SK-N-SH (cell line): Measurements from ENCODE around the gene RHOA. TPM values are rescaled to one million over a fixed set of nuclear protein-coding genes. Genes with fewer than 3 reads are reported as not detected.

Experiments
- CTCF ChIA-PET: fragments of 300-600, 350-600 bp; formaldehyde crosslinking; extraction: SDS; loops from one replicate; lab custom pipeline; 2021; lab: Yijun Ruan, JAX
- POLR2A ChIA-PET: fragments of 350-600 bp; sonication (Branson Sonifier 250); formaldehyde crosslinking; extraction: SDS; loops from one replicate; lab custom pipeline; 2020; ENCODE audit warnings: antibody characterized with exemption, inconsistent platforms; lab: Yijun Ruan, JAX
- DNase-seq: peaks from one replicate; pipeline ENCODE4 v3.0.0; 2012
- H2AFZ ChIP-seq: fragments of 200-600 bp; sonication (generic); 2 replicates; pipeline ENCODE4 v1.8.1; 2016; ENCODE audit warnings: antibody characterized with exemption, mild to moderate bottlenecking, low read depth
- H3F3A ChIP-seq: fragments of 200-600 bp; sonication (generic); replicated peaks from 2 replicates; pipeline ENCODE3; 2016; ENCODE audit warnings: antibody characterized with exemption, mild to moderate bottlenecking; ENCODE audit not compliant: insufficient read depth
- H3K27ac ChIP-seq, 2 experiments: fragments of 200-500 bp in 1 of 2; fragments of 200-600 bp in 1 of 2; sonication (Bioruptor generic) in 1 of 2; sonication (generic), shearing (Covaris generic) in 1 of 2; 2 replicates each; pipeline versions ENCODE4 v1.5.1 to v1.6.1; 2014 to 2016; ENCODE audit warnings: low read depth in 2 of 2, inconsistent platforms in 1 of 2, low read length in 1 of 2, mild to moderate bottlenecking in 1 of 2, mixed read lengths in 1 of 2
- H3K27me3 ChIP-seq: fragments of 200-600 bp; sonication (generic), shearing (Covaris generic); 2 replicates; pipeline ENCODE4 v1.6.1; 2016; ENCODE audit warnings: mixed run types; ENCODE audit not compliant: insufficient read depth
- H3K36me3 ChIP-seq, 2 experiments: fragments of 200-500 bp in 1 of 2; fragments of 200-600 bp in 1 of 2; sonication (Bioruptor generic) in 1 of 2; sonication (generic) in 1 of 2; replicated peaks in 1 of 2; 2 replicates each; pipeline versions ENCODE3 to v1.5.1; 2014 to 2016; ENCODE audit warnings: low read length in 1 of 2, mild to moderate bottlenecking in 1 of 2; ENCODE audit not compliant: insufficient read depth in 2 of 2, control insufficient read depth in 1 of 2
- H3K4me1 ChIP-seq, 2 experiments: fragments of 200-500 bp in 1 of 2; fragments of 200-600 bp in 1 of 2; sonication (Bioruptor generic) in 1 of 2; sonication (generic), shearing (Covaris generic) in 1 of 2; 2 replicates each; pipeline versions ENCODE4 v1.5.1 to v1.6.1; 2014 to 2016; ENCODE audit warnings: low read depth in 1 of 2, low read length in 1 of 2, mixed run types in 1 of 2; ENCODE audit not compliant: insufficient read depth in 2 of 2, control insufficient read depth in 1 of 2
- H3K4me2 ChIP-seq: fragments of 200-600 bp; sonication (generic), shearing (Covaris generic); 2 replicates; pipeline ENCODE4 v1.6.1; 2017; ENCODE audit warnings: mixed run types
- H3K4me3 ChIP-seq, 2 experiments: fragments of 200-500 bp in 1 of 2; fragments of 200-600 bp in 1 of 2; sonication (Bioruptor generic) in 1 of 2; sonication (generic), shearing (Covaris generic) in 1 of 2; 2 replicates each; pipeline versions ENCODE4 v1.5.1 to v1.8.1; 2014 to 2016; ENCODE audit warnings: low read depth in 2 of 2, inconsistent platforms in 1 of 2, low read length in 1 of 2, mild to moderate bottlenecking in 1 of 2, mixed read lengths in 1 of 2, moderate library complexity in 1 of 2
- H3K79me2 ChIP-seq: fragments of 200-600 bp; sonication (generic); 2 replicates; pipeline ENCODE4 v1.8.1; 2017; ENCODE audit warnings: mild to moderate bottlenecking; ENCODE audit not compliant: insufficient read depth
- H3K9ac ChIP-seq: fragments of 200-600 bp; sonication (generic); 2 replicates; pipeline ENCODE4 v1.6.1; 2017; ENCODE audit warnings: mixed run types
- H3K9me2 ChIP-seq: fragments of 200-600 bp; sonication (generic); 2 replicates; pipeline ENCODE4 v1.6.1; 2017; ENCODE audit warnings: mixed run types
- H3K9me3 ChIP-seq: fragments of 200-600 bp; sonication (generic); 2 replicates; pipeline ENCODE4 v1.6.1; 2017; ENCODE audit warnings: mixed run types, mild to moderate bottlenecking, moderate library complexity
- H4K20me1 ChIP-seq: fragments of 200-600 bp; sonication (generic); 2 replicates; pipeline ENCODE4 v1.6.1; 2017; ENCODE audit warnings: mild to moderate bottlenecking, mixed run types; ENCODE audit not compliant: insufficient read depth
- CTCF ChIP-seq: fragments of 200-600 bp; sonication (generic); IDR thresholded peaks from 2 replicates; pipeline ENCODE4 v1.6.1; 2017; ENCODE audit warnings: antibody characterized with exemption, mild to moderate bottlenecking, moderate library complexity
- EP300 ChIP-seq, 2 experiments: IDR thresholded peaks; 2 replicates each; pipeline versions ENCODE4 v1.4.0 to v1.6.1; 2012; ENCODE audit warnings: borderline replicate concordance in 1 of 2, low read depth in 1 of 2, low read length in 1 of 2
- EZH2phosphoT487 ChIP-seq: fragments of 200-600 bp; sonication (generic); IDR thresholded peaks from 2 replicates; pipeline ENCODE4 v1.6.1; 2017; ENCODE audit warnings: low read depth, mixed run types, mild to moderate bottlenecking, antibody characterized with exemption, moderate library complexity, borderline replicate concordance
- GABPA ChIP-seq: IDR thresholded peaks from 2 replicates; pipeline ENCODE4 v1.4.0; 2012; ENCODE audit warnings: low read depth, mild to moderate bottlenecking
- GATA2 ChIP-seq: sonication (generic); formaldehyde crosslinking; IDR thresholded peaks from 2 replicates; pipeline ENCODE4 v1.5.0; 2020; ENCODE audit warnings: mild to moderate bottlenecking, missing genetic modification reagents
- RCOR1 ChIP-seq: fragments of 150-350 bp; IDR thresholded peaks from 2 replicates; pipeline ENCODE4 v1.6.1; 2017; ENCODE audit warnings: antibody characterized with exemption, low read length
- REST ChIP-seq: IDR thresholded peaks from 2 replicates; pipeline ENCODE4 v1.6.1; 2012; ENCODE audit warnings: mild to moderate bottlenecking, low read depth, low read length, moderate library complexity
- TCF12 ChIP-seq: IDR thresholded peaks from 2 replicates; pipeline ENCODE4 v1.4.0; 2012
- USF1 ChIP-seq: IDR thresholded peaks from 2 replicates; pipeline ENCODE4 v1.4.0; 2012; ENCODE audit warnings: low read depth, borderline replicate concordance
- YY1 ChIP-seq: IDR thresholded peaks from 2 replicates; pipeline ENCODE4 v1.4.0; 2012; ENCODE audit warnings: low read depth, mild to moderate bottlenecking
- WGBS: methylation state at CpG from one replicate; pipeline ENCODE4 v1.1.6; 2017; ENCODE audit warnings: low lambda C conversion rate; 5-methylcytosine and 5-hydroxymethylcytosine counted together
- polyA plus RNA-seq, 3 experiments: library from polyadenylated mRNA; depleted of rRNA; stranded (reverse); fragments of >200 nt; gene quantifications; 2 replicates each; pipeline ENCODE4 v1.2.3, GENCODE V29; 2012

The RHOA gene
- polyA plus RNA-seq, 1 of the 3 experiments (the other 2 are of a cell fraction), result 312 TPM

- Histone ChIP-seq H3K9me2 (no peaks in the 10 kb centered on the region), H3K27me3 (no peaks in the 10 kb centered on the region), H3K4me3 (no peak overlapping the region), H3K79me2 (peaks cover 100% of the 10 kb centered on the region), H3K36me3 (peaks cover 26 to 67% of the 10 kb centered on the region in 2 experiments), H3K9ac (no peak overlapping the region), H4K20me1 (peaks cover 71% of the 10 kb centered on the region), H3F3A (peaks cover 4% of the 10 kb centered on the region), H3K4me2 (no peak overlapping the region), H2AFZ (no peak overlapping the region), H3K4me1 (no peaks in the 10 kb centered on the region), H3K9me3 (no peaks in the 10 kb centered on the region), H3K27ac (no peak overlapping the region)
- POLR2A ChIA-PET, result interaction anchor here (1.1 kb wide), 1 partner anchor 12 kb away, joined by 4 read pairs; no protein-coding TSS in a partner anchor
- 85% methylated on average over 6 of the region's 6 CpGs for WGBS
- no peak for TF ChIP-seq EZH2phosphoT487
- no peak for TF ChIP-seq GABPA
- TF ChIP-seq CTCF, result no peak
- no peak for TF ChIP-seq USF1
- TF ChIP-seq EP300 (IDR thresholded peaks at IDR 0.05; ENCODE audit: borderline replicate concordance in 1 of 2, low read depth in 1 of 2, low read length in 1 of 2), result no peak
- no peak for TF ChIP-seq REST
- TF ChIP-seq YY1, result no peak
- no peak for TF ChIP-seq RCOR1
- TF ChIP-seq TCF12, result no peak
- TF ChIP-seq GATA2 (CRISPR knock-in tag), result no peak
- DNase-seq, result no peak
- CTCF ChIA-PET, result no interaction called here
These were observed 41.0 kb downstream of the RHOA start for GRCh38 chr3:49370585-49371290.
